OCI-LY3 (cell line): ENCODE results near the gene TPRA1.
"Not testable (repeated sequence)": the region's sequence is repeated elsewhere in the genome, so short reads cannot be mapped to it uniquely, and the experiment has no call there.

Experiments
- H2AFZ ChIP-seq: fragments of 200-600, 300-600 bp; shearing (Covaris generic); 2 replicates; pipeline ENCODE4 v1.6.0; 2014; ENCODE audit warnings: antibody characterized with exemption, low read depth, low read length
- H3K27ac ChIP-seq: fragments of 200-600, 300-600 bp; sonication (generic); 2 replicates; pipeline ENCODE4 v1.5.1; 2014; ENCODE audit warnings: mild to moderate bottlenecking, low read length, moderate library complexity, mixed read lengths
- H3K27me3 ChIP-seq: fragments of 200-600, 300-600 bp; sonication (generic); 2 replicates; pipeline ENCODE4 v1.6.1; 2014; ENCODE audit warnings: low read depth, low read length, mixed read lengths
- H3K36me3 ChIP-seq: fragments of 200-600, 300-600 bp; sonication (generic); replicated peaks from 2 replicates; pipeline ENCODE3; 2014; ENCODE audit warnings: low read depth, low read length, mixed read lengths
- H3K4me1 ChIP-seq: fragments of 300-600, 200-600 bp; sonication (generic); 2 replicates; pipeline ENCODE4 v1.6.1; 2014; ENCODE audit warnings: low read length, mixed read lengths
- H3K4me2 ChIP-seq: fragments of 200-600, 300-600 bp; sonication (generic); 2 replicates; pipeline ENCODE4 v1.6.1; 2014; ENCODE audit warnings: low read length, mixed read lengths
- H3K4me3 ChIP-seq: fragments of 300-600, 200-600 bp; sonication (generic); 2 replicates; pipeline ENCODE4 v1.5.1; 2014; ENCODE audit warnings: antibody characterized with exemption, mild to moderate bottlenecking, low read length, moderate library complexity
- H3K79me2 ChIP-seq: fragments of 300-600, 200-600 bp; shearing (Covaris generic); 2 replicates; pipeline ENCODE4 v1.6.1; 2014; ENCODE audit warnings: mild to moderate bottlenecking, low read length, mixed read lengths
- H3K9ac ChIP-seq: fragments of 300-600, 200-600 bp; shearing (Covaris generic); 2 replicates; pipeline ENCODE4 v1.6.0; 2014; ENCODE audit warnings: mild to moderate bottlenecking, low read length, moderate library complexity
- H3K9me3 ChIP-seq: fragments of 200-600, 300-600 bp; shearing (Covaris generic); 2 replicates; pipeline ENCODE4 v1.6.1; 2014; ENCODE audit warnings: low read length, mixed read lengths; ENCODE audit not compliant: insufficient read depth
- H4K20me1 ChIP-seq: fragments of 200-600, 300-600 bp; sonication (generic); 2 replicates; pipeline ENCODE4 v1.6.1; 2016; ENCODE audit warnings: low read length, mixed read lengths; ENCODE audit not compliant: insufficient read depth
- EZH2phosphoT487 ChIP-seq: fragments of 200-600 bp; shearing (Covaris generic); IDR thresholded peaks from 2 replicates; pipeline ENCODE4 v1.6.1; 2018; ENCODE audit warnings: antibody characterized with exemption, mixed run types, low read depth
- TF ChIP-seq, protein P1 (sequence below): fragments of 200-600, 300-600 bp; sonication (generic); IDR thresholded peaks from 2 replicates; pipeline ENCODE4 v1.5.1; 2014; ENCODE audit warnings: antibody characterized with exemption, low read length, low read depth

The TPRA1 gene

DNA sequence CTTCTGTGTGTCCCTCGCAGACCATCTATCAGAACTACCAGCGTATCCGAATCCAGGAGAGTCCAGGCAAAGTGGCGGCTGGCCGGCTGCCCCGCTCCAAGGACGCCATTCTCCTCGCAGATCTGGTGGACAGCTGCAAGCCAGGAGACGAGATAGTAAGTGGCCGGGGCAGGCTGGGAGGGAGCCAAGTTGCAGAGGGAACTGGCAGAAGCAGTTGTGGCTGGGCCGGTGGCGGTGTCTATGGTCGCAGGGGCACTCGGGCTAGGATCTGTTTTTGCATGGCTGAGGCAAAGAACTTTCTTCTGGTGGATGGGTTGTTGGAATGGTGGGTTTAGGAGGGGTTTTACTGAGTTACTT is 17.8 kb upstream of the TPRA1 start:
- Histone ChIP-seq H3K27me3 (no peaks in the 10 kb centered on the region), H3K27ac (no peak overlapping the region), H2AFZ (no peak overlapping the region), H3K4me2 (no peak overlapping the region), H3K4me1 (no peaks in the 10 kb centered on the region), H3K79me2 (peaks cover 63% of the 10 kb centered on the region), H4K20me1 (peaks cover 38% of the 10 kb centered on the region), H3K9me3 (no peaks in the 10 kb centered on the region), H3K4me3 (no peak overlapping the region), H3K36me3 (peaks cover 82% of the 10 kb centered on the region), H3K9ac (no peak overlapping the region)
- no peak for TF ChIP-seq EZH2phosphoT487
- TF ChIP-seq, protein P1, sequence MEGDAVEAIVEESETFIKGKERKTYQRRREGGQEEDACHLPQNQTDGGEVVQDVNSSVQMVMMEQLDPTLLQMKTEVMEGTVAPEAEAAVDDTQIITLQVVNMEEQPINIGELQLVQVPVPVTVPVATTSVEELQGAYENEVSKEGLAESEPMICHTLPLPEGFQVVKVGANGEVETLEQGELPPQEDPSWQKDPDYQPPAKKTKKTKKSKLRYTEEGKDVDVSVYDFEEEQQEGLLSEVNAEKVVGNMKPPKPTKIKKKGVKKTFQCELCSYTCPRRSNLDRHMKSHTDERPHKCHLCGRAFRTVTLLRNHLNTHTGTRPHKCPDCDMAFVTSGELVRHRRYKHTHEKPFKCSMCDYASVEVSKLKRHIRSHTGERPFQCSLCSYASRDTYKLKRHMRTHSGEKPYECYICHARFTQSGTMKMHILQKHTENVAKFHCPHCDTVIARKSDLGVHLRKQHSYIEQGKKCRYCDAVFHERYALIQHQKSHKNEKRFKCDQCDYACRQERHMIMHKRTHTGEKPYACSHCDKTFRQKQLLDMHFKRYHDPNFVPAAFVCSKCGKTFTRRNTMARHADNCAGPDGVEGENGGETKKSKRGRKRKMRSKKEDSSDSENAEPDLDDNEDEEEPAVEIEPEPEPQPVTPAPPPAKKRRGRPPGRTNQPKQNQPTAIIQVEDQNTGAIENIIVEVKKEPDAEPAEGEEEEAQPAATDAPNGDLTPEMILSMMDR = no peak

DNA sequence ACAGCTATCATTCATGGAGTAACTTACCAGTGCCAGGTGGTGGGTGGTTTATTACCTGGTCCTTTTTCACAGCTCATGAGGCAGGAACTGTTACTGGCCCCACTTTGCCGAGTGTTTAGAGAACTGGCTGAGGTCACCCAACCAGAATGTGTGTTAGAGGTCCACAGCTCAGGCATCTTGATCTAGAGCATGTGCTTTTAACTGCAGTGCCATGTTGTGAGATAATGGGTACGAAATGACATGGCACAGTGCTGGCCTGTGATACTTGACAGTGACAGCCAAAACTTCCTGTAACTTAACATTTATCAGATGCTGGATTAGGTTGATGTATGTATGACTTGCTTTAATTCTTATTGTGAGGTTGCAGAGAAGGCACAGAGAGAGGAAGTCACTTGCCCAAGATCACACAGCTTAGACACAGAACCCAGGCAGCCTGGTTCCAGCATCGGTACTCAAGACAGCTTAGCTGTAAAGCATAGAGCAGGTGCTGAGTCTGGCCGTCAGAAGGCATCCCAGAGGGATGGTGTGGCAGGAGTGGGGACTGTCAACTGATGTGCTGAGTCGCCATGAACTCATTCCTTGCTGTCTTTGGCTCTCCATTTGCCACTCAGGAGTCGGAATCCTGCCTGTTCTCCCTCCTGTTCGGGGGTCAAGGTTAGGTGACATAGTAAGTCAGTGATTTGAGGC is 17.3 kb upstream of the TPRA1 start:
- Histone ChIP-seq H3K9ac (no peak overlapping the region), H3K4me3 (no peak overlapping the region), H3K27ac (no peak overlapping the region), H3K4me2 (no peak overlapping the region), H2AFZ (no peak overlapping the region), H4K20me1 (peaks cover 33% of the 10 kb centered on the region), H3K79me2 (peaks cover 60% of the 10 kb centered on the region), H3K4me1 (no peaks in the 10 kb centered on the region), H3K9me3 (no peaks in the 10 kb centered on the region), H3K36me3 (peaks cover 77% of the 10 kb centered on the region), H3K27me3 (no peaks in the 10 kb centered on the region)
- TF ChIP-seq EZH2phosphoT487 = no peak
- TF ChIP-seq, protein P1 = no peak

DNA sequence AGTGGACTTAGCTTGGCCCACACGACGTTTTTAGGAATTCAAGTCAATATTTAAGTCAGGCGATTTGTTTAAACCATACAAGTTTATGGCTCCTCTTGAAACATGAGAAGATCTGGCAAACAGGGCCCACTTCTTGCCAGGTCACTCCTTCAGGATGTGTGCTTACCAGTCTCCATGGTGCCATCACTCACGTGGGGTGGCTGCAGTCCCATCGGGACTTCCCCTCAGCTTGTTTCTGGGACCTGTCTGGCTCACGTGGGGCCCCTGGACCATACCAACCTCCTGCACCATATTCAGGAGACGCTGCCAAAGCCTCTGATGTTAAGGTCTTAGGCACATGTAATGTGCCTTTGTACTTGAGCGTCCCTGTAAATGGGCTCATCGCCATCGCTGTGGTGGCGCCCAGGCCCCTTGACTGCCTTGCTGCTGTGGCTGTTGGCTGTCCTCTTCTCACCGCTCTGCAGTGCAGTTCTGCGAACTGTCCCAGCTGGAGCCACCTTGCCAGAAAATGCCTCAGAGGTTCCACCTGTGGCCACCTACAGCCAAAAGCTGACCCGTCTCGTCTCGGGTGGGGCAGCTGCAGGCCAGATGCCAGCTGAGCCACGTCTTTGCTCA is 16.6 kb upstream of the TPRA1 start:
- H3K4me3 ChIP-seq = no peak overlapping the region
- no peak overlapping the region for H2AFZ ChIP-seq
- H3K4me1 ChIP-seq = no peaks in the 10 kb centered on the region
- H3K79me2 ChIP-seq = peaks cover 59% of the 10 kb centered on the region
- H3K4me2 ChIP-seq = no peak overlapping the region
- no peak overlapping the region for H3K27ac ChIP-seq
- H3K27me3 ChIP-seq = no peaks in the 10 kb centered on the region
- H4K20me1 ChIP-seq = peaks cover 27% of the 10 kb centered on the region
- no peaks in the 10 kb centered on the region for H3K9me3 ChIP-seq
- no peak overlapping the region for H3K9ac ChIP-seq
- peaks cover 74% of the 10 kb centered on the region for H3K36me3 ChIP-seq
- TF ChIP-seq, protein P1 = no peak
- TF ChIP-seq EZH2phosphoT487 = no peak

DNA sequence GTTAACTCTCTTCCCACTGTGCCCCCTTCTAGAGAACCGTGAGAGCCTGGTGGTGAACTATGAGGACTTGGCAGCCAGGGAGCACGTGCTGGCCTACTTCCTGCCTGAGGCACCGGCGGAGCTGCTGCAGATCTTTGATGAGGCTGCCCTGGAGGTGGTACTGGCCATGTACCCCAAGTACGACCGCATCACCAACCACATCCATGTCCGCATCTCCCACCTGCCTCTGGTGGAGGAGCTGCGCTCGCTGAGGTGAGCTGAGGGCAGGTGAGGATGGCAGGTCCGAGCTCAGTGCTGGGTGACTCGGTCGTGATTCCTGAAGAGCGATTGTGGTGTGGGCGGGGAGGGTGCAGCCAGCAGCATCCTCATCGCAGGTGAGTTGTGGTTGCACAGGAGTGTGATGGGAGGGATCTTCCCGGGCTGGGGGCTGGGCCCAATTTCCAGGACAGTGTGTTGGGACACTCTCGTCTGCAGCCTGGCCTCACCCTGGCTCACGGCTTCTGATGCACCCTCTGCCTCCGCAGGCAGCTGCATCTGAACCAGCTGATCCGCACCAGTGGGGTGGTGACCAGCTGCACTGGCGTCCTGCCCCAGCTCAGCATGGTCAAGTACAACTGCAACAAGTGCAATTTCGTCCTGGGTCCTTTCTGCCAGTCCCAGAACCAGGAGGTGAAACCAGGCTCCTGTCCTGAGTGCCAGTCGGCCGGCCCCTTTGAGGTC is 15.7 kb upstream of the TPRA1 start:
- H3K79me2 ChIP-seq = peaks cover 65% of the 10 kb centered on the region
- no peak overlapping the region for H3K4me2 ChIP-seq
- H3K27ac ChIP-seq = no peak overlapping the region
- TF ChIP-seq, protein P1 = no peak
- TF ChIP-seq EZH2phosphoT487 = no peak
- H3K27me3 ChIP-seq = no peaks in the 10 kb centered on the region
- peaks cover 78% of the 10 kb centered on the region for H3K36me3 ChIP-seq
- H3K4me3 ChIP-seq = no peak overlapping the region
- H4K20me1 ChIP-seq = peaks cover 31% of the 10 kb centered on the region
- peaks cover 3% of the 10 kb centered on the region; the same call in 1 of the 2 replicates for H3K4me1 ChIP-seq
- no peaks in the 10 kb centered on the region for H3K9me3 ChIP-seq
- no peak overlapping the region for H2AFZ ChIP-seq
- H3K9ac ChIP-seq = no peak overlapping the region

DNA sequence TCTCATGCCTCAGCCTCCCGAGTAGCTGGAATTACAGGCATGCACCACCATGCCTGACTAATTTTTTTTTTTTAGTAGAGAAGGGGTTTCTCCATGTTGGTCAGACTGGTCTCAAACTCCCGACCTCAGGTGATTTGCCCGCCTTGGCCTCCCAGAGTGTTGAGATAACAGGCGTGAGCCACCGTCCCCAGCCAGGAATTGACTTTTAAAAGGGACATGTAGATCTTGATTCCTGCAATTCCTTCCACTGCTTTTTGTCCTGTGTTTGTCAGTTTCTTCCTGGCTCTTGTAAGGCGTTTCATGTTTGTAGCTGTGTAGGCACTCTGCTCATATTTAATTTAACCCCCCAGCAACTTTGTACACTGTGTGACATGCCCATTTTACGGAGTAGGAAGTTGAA is 15.0 kb upstream of the TPRA1 start:
- Histone ChIP-seq H3K79me2 (peaks cover 65% of the 10 kb centered on the region), H3K36me3 (peaks cover 77% of the 10 kb centered on the region), H4K20me1 (peaks cover 28% of the 10 kb centered on the region)
- H3K27ac ChIP-seq, H3K4me1 ChIP-seq, H2AFZ ChIP-seq, H3K9ac ChIP-seq, H3K9me3 ChIP-seq, H3K4me2 ChIP-seq, H3K4me3 ChIP-seq, H3K27me3 ChIP-seq: not testable (repeated sequence)
